Stimulated activated CD8-positive, alpha-beta memory T cell treated with anti-CD3 and anti-CD28 coated beads, Interleukin-15, amount 100 ng/mL, for 4 hours (primary cell): Measurements from ENCODE around the gene NAA25.
"Not testable (repeated sequence)": the region's sequence is repeated elsewhere in the genome, so short reads cannot be mapped to it uniquely, and the experiment has no call there.

ENCODE experiments used
- DNase-seq, 2 donors: peaks; one replicate each; pipeline ENCODE4 v3.0.0-alpha.2; 2020; ENCODE audit warnings: low read depth in 2 of 2

Gene NAA25

DNA sequence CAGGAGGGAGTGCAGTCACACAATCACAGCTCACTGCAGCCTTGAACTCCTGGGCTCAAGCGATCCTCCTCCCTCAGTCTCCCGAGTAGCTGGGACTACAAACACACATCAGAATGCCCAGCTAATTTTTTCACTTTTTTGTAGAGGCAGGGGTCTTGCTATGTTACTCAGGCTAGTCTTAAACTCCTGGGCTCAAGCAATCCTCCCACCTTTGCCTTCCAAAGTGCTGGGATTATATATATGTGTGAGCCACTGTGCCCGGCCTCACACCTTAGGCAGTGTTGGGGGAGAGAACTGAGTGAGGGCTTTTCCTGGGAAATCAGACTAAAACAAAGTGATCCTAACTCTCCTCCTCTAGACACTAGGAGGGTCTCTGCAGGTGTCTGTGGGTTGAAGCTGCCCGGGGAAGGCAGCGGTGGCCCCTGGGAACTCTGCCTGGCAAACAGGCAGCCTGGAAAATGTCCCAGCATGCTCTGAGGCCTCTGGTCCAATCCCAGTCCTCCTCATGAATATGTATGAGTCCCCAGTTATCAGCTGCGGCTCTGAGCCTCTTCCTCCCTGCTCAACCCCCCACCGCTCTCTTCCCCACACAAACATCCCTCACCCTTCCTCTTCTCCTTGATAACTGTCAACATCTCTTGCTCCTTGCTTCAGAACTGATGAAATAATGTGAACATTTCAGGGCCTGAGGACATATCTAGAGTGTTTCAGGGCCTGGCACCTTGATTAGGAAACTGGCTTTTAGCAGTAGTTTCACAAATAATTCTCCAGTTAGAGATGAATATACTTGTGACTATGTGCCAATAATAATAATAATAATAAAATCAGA is 7.9 kb upstream of the NAA25 start:
- no peak for DNase-seq

DNA sequence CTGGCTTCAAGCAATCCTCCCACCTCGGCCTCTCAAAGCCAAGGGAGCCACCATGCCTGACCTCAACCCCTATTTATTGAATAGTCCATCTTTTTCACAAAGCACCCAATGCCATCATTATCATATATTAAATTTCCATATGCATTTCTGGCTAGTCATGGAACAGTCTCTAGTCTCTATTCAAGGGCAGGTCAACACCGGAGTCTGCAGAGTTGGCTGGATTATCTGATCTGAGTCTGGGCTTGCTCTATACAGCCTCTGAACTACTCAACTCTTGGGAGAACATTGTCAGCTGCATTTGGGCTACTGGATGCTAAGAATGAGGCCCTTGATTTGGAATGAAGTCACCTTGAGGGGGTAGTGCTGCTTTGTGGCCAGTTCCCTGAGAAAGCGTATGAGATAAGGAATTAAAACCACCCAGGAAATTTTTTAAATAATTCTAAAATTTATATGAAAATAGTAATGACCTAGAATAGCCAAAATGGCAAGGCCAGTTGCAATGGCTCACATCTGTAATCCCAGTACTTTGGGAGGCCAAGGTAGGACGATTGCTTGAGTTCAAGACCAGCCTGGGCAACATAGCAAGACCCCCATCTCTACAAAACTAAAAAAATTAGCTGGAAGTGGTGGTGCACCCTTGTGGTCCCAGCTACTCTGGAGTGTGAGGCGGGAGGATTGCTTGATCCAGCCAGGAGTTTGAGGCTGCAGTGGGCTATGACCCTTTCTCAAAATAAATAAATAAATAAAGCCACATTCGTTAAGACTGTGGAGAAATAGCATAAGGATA is 6.9 kb upstream of the NAA25 start:
- no peak for DNase-seq

DNA sequence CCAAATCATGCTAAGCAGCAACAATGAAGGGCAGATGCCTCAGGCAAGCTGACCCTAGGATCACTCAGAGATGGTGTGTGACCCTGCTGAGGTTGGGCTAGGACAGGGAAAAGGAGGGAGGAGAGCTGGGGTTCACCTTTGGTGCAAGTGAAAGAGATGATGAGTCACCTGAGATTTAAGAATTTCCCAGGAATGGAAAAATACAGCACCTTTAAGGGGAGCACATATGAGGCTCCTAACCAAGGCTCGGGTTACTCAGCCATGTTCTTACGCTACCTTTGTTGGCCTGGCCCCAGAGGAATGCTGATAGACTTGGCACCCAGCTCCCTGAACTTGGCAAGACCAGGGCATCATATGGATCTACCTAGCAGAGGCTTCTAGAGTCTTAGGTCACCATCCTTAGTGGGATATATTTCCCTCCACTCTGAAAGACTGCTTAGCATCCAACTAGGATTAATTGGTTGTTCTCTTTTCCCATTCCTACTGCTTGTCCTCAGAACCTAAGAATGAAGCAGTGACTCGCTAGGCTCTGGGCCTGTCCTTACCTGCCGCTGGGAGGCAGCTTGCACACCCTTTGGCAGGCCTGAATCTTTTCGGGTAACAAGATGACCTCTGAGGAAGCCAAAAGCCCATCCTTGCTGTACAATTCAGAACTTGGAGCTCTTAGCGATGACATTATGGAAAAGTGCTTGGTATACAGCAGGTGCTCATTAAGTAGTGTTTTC is 4.0 kb upstream of the NAA25 start:
- DNase-seq, result no peak

DNA sequence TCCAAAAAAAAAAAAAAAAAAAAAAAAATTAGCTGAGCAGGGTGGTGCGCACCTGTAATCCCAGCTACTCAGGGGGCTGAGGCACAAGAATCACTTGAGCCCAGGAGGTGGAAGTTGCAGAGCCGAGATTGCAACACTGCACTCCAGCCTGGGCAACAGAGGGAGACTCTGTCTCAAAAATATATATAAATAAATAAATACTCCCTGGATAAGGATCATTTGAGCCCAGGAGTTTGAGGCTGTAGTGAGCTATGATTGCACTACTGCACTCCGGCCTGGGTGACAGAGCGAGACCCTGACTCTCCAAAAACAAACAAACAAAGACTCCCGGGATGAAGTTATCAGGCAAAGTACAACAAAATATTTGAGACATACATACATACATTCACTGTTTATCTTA is 3.3 kb upstream of the NAA25 start:
- no peak for DNase-seq

DNA sequence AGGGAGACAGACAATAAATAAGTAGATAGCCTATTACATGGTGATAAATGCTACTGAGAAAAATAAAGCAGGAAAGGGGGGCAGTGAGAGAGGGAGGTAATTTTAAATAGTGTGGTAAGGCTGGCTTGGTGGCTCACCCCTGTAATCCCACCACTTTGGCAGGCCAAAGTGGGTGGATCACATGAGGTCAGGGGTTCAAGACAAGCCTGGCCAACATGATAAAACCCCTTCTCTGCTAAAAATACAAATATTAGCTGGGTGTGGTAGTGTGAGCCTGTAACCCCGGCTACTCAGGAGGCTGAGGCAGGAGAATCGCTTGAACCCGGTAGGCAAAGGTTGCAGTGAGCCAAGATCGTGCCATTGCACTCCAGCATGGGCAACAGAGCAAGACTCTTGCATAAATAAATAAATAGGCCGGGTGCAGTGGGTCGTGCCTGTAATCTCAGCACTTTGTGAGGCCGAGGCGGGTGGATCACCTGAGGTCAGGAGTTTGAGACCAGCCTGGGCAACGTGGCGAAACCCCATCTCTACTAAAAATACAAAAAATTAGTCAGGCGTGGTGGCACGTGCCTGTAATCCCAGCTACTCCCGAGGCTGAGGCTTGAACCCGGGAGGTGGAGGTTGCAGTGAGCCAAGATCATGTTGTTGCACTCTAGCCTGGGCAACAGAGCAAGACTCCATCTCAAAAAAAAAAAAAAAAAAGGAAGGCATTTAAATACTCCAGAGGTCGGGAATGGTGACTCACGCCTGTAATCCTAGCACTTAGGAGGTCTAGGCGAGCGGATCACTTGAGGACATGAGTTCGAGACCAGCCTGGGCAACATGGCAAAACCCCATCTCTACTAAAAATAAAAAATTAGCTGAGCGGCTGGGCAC is 2.4 kb upstream of the NAA25 start:
- DNase-seq, result not testable (repeated sequence)

DNA sequence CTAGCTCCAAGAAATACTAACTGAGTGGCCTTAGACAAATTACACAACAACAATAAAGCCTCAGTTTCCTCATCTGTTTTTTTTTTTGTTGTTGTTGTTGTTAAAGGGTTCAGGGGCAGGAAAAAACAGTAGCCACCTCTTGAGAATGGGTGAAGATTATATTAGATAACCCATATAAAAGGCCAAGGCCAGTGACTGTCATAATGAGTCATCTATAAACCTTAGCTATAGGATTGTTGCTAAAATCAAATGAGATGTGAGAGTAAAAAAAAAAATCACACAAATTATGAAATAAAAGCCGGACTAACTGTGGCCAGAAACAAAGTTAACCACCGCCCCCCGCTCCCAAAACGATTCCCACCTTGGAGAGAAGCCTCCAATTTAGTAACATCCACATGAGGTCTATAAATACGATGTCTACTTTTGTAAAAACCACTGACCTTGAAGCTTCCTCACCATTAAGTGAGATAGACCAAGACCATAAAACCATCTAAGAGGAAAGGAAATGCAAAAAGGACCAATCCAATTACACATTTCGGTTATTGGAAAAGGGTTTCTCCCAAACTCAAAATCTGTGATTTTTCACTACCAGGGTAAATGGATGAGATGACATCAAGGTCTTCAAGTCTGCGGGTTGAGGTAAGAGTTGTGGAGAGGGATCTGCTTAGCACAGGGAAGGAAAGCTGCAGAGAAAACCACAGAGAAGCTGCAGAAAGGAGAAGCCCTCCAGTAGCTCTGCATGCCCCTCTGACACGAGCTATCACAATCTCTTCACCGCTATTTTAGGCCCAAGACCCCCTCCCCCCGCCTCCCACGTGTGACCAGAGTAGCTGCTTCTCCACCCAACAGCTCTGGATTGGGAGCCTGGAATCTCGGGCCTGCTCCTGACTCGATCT is 1.0 kb downstream of the NAA25 start:
- DNase-seq, result no peak

DNA sequence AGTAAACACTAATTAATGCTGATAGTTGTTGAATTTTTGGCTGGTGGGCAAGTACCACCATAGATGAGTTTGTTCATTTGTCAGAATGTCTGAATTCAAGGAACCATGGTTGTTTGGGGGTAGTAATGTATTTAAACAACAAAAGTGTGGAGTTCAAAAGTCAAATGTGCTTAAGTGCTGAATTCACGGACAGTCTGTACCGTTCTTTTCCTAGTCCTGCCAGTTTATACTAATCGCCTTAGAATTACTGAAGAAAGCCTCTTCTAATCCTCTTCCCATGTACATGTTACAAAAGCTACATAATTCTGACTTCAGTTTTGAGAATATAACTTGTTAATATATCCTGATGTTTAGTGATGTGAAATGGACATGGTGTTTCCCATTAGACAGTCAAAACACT is 2.7 kb downstream of the NAA25 start:
- DNase-seq, result no peak

DNA sequence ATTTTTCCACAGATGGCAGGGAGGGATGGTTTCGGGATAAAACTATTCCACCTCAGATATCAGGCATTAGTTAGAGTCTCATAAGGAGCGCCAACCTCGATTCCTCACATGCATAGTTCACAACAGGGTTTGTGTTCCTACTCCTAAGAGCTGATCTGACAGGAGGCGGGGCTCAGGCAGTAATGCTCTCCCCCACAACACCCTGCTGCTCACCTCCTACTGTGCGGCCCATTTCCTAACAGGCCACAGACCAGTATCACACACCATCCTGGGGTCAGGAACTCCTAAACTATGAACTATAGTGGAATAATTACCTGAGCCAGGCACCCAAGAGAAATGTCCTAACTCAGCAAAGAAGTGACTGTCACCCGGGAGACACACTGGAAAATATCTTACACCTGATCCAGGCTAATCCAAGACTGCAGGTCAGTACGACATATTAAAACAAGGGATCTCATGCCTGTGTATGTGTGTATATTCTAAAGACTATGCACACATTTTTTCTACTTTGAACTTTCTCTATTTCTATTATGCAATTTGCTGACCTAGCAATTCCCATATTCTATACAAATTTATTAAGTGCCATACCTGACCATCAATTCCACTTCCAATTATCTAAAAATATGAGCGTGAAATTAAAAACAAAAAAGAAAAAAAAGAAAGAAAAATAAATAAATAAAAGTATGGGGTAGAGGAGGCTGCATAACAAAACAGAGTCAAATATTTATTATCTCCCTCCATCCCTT is 4.7 kb downstream of the NAA25 start:
- no peak for DNase-seq

DNA sequence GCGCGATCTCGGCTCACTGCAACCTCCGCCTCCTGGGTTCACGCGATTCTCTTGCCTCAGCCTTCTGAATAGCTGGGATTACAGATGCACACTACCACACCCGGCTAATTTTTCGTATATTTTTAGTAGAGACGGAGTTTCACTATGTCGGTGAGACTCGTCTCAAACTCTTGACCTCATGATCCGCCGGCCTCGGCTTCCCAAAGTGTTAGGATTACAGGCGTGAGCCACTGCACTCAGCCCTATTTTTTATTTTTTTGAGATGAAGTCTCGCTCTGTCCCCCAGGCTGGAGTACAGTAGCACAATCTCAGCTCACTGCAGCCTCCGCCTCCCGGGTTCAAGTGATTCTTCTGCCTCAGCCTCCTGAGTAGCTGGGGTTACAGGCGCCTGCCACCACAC is 5.8 kb downstream of the NAA25 start:
- not testable (repeated sequence) for DNase-seq

DNA sequence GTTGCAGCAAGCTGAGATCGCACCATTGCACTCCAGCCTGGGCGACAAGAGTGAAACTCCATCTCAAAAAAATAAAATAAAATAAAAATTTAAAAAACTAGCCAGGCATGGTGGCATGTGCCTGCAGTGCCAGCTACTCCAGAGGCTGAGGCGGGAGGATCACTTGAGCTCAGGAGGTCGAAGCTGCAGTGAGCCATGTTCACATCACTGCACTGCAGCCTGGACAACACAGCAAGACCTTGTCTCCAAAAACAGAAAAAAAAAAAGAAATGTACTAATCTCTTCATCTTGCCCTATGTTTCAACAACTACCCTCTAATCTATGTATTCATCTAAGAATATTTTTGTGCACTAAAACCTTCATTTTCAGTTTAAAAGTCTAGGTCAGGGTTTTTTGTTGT is 6.5 kb downstream of the NAA25 start:
- no peak for DNase-seq

DNA sequence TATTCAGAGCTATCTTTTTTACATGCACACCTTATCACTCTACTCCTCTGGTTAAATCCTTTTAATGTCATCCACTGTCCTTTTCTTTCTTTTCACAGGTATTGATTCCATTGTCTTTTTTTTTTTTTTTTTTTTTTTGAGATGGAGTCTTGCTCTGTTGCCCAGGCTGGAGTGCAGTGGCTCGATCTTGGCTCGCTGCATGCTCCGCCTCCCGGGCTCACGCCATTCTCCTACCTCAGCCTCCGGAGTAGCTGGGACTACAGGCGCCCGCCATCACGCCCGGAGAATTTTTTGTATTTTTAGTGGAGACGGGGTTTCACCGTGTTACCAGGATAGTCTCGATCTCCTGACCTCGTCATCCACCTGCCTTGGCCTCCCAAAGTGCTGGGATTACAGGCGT is 8.1 kb downstream of the NAA25 start:
- not testable (repeated sequence) for DNase-seq

DNA sequence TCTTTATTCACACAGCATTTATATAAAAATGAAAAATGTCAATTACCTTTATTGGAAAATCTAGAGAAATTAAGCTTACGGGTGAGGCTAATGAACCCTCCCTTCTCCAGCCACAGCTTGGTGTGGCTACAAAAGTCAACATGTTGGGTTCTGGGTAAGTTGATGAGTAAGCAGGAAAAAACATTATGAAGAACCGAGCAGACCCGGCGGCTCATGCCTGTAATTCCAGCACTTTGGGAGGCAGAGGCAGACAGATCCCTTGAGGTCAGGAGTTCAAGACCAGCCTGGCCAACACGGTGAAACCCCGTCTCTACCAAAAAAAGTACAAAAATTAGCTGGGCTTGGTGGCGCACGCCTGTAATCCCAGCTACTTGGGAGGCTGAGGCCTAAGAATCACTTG is 10.9 kb downstream of the NAA25 start:
- DNase-seq, result no peak

DNA sequence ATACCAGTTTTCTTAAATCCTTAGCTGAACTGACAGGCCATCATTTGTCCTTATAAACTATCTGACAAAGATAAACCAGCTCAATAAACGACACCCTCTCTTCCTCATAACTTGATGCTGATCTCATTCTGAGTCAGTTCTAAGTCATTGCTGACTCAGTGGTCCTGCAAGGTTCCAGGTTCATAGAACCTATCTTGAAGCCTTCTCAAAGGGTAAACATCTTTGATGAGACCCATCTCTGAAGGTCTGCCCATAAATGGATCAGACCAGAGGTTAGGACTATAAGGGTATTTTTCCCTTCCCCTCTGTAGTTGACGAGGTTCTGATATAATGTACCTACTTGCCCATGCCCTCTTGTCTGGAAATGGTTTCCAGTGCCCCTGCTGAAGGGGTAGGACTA is 11.9 kb downstream of the NAA25 start:
- no peak for DNase-seq

DNA sequence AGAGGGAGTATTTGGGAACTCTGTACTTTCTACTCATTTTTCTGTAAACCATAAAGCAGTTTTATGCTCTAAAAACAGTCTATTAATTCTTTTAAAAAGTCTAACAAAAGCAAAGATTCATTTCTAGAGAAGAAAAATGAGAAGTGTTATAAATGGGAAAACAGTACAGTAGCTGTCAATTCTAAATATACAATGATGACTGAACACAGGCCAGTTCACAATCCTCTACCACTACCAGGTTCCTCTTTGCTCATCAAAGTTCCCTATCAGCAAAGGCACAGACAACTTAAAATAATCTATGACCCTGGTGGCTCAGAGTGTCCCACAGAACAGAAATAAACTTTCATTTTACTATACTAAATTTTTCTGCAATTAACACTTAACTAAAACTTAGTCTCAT is 12.5 kb downstream of the NAA25 start:
- no peak for DNase-seq

DNA sequence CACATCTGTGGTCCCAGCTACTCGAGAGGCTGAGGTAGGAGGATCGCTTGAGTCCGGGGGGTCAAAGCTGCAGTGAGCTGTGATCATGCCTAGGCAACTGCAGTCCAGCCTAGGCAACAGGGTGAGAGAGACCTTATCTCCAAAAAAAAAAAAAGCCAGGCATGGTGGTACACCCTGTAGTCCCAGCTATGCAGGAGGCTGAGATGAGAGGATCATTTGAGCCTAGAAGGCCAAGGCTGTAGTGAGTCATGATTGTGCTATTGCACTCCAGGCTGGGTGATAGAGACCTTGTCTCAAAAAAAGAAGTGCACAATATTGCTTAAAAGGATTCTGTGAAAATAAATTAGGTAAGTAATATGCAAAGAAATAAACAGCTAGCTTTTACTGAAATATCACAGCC is 17.0 kb downstream of the NAA25 start:
- DNase-seq, result no peak

DNA sequence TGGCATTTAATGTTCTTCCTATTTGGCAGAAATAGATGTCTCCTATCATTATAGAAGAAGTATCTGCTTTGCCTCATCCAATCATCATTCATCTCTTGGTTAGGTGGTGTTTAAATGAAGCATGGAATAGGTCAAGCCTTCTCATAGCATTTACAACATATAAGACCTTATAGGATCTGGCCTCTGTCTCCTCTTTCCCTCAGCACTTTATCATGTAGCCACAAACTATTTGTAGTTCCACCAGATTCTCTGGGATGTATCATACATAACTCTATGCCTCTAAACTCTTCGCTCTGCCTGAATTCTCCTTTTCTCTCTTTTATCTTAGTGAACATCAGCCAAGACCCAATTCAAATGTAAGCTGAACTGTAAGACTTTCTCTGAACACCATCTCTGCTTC is 20.7 kb downstream of the NAA25 start:
- DNase-seq, result no peak

DNA sequence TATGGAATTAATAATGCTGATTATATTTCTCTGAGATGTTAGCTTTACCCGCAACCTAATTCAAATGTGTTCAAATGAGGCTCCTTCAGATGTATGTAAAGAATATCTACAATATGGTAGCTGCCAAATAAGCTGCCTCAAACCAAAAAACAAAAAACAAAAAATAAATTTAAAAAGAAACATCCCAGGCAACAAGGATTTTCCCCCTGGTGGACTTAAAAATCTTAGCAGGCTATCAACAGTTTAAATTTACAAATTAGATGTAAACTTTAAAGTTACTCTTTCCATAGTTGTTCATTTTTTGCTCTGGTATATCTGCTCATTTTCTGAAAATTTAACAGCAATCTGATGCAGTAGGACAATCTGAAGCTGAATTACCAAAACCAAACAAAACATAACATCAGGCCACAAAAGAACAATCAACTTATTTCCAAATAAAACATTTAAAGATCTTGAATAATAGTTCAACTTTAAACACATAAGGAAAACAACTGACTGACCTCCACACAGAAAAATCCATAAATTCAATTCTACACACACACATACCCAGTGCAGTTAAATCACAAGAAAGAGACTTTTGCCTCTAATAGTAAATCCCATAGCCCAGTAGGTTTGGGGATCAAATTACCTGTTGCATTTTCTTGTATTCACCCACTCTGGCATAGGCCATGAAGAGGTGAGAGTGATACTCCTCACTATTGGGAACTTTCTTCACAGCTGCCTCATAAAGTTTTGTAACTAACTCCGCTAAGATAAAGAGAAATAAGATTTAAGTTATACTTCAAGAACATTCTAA is 21.3 kb downstream of the NAA25 start:
- no peak for DNase-seq

DNA sequence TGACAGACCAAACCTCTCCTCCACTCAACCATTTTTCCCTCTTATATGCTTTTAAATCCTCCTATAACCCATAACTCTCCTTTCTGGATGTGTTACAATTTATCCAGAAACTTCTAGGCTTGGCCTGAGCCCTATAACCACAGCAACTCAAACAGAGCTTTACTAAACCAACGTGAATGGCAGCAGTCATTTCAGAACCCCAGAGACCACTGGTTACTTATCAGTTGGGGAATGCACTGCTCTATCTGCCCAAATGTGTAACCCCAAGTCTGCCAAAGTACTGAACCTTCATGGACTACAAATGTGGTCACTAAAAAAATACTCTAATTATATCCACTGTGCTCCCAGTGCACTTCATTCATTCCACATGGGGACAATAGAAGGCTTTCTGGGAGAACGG is 42.0 kb downstream of the NAA25 start:
- DNase-seq, result no peak

DNA sequence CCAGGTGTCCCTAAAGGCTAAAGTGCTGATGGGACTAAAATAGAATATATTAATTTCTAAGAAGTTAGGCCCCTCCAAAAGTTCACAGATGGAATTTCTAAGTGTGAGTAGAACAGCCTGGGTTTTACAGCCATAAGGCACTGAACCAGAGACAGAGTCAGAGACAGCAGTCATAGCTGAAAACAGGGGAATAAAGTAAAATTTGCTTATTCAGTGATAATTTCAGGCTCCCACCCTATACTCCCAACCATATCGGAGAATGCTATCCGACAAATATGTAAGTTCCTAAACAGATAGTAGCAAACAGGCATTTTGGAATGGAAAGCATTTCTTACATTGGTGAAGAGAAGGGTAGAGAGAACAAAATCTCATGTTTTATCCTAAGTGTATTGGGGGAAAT is 45.3 kb downstream of the NAA25 start:
- no peak for DNase-seq
